ENCODE results near the gene RHEX. TPM values are rescaled to one million over a fixed set of nuclear protein-coding genes. Genes with fewer than 3 reads are reported as not detected.

RHEX gene
- total RNA-seq, 1 donor from 2014 or later = 0.44 TPM

DNA sequence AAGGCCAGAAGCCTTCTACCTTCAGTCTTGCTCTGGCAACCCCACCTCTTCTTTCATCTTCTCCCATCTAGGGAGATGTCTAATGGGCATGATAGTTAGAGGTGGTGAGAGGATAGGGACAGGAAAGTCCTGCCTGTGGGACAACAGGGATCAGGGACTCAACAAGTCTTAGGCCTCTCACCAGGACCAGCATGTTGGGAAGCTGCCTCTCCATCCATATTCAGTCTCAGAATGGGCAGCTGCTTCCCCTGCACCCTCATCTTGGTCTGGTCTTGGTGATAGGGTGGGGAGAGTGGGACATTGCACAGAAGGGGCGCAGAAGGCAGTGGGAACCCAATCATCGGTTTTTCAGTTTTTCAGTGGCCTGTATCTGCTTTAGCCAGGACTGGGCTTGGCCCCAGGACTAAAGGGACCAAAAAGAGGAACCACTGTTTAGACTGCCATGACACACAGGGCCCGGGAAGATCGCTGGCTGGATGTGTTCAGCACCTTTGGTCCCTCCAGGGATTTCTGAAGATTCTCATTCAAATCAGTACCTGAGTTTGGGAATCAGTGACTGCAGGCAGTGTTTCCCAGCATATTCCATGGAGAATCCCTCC, 12.7 kb downstream of the RHEX start:
- DNase-seq = no peak
- Histone ChIP-seq H3K4me3 (no peak overlapping the region), H3K27me3 (ENCODE audit: low read depth) (no peaks in the 10 kb centered on the region), H3K4me1 (peaks cover 24% of the 10 kb centered on the region), H3K27ac (replicated peaks) (no peak overlapping the region), H3K36me3 (no peaks in the 10 kb centered on the region), H3K9me3 (replicated peaks) (no peaks in the 10 kb centered on the region)
- intact Hi-C loops (cut with micrococcal nuclease) = no loop called here
- TF ChIP-seq, protein P1, sequence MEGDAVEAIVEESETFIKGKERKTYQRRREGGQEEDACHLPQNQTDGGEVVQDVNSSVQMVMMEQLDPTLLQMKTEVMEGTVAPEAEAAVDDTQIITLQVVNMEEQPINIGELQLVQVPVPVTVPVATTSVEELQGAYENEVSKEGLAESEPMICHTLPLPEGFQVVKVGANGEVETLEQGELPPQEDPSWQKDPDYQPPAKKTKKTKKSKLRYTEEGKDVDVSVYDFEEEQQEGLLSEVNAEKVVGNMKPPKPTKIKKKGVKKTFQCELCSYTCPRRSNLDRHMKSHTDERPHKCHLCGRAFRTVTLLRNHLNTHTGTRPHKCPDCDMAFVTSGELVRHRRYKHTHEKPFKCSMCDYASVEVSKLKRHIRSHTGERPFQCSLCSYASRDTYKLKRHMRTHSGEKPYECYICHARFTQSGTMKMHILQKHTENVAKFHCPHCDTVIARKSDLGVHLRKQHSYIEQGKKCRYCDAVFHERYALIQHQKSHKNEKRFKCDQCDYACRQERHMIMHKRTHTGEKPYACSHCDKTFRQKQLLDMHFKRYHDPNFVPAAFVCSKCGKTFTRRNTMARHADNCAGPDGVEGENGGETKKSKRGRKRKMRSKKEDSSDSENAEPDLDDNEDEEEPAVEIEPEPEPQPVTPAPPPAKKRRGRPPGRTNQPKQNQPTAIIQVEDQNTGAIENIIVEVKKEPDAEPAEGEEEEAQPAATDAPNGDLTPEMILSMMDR (IDR thresholded peaks at IDR 0.05; ENCODE audit: borderline replicate concordance) = no peak

DNA sequence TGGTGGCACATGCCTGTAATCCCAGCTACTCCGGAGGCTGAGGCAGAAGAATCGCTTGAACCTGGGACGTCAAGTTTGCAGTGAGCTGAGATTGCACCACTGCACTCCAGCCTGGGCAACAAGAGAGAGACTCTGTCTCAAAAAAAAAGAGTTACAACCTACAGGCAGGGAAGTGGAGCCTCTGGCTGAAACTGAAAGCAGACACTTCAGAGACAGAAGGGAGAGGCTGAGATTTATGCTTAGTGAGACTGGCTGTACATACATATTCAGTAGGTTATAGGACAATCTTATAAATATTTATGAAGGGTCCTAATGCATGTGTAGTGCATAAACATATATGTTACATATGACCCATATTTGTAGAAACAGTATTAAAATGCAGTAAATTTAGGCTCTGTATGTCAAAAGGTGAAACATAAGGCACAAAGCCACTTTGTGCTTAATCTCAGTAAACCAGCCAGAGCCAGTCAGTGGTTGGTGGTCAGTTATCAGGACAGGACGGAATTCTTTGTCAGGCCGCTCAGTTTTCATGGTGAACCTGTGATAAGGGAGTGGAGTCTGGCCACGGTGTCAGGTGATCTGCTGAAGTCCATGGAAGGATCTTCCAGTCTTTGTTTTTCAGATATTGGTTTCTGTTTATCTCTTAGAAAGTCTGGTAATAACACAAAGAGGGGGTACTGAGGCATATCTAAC, 13.7 kb downstream of the RHEX start:
- Histone ChIP-seq H3K4me3 (no peak overlapping the region), H3K27ac (replicated peaks) (no peak overlapping the region), H3K27me3 (ENCODE audit: low read depth) (no peaks in the 10 kb centered on the region), H3K9me3 (replicated peaks) (no peaks in the 10 kb centered on the region), H3K4me1 (peaks cover 24% of the 10 kb centered on the region), H3K36me3 (no peaks in the 10 kb centered on the region)
- intact Hi-C loops (cut with micrococcal nuclease) = no loop called here
- TF ChIP-seq, protein P1 (IDR thresholded peaks at IDR 0.05; ENCODE audit: borderline replicate concordance) = no peak
- no peak for DNase-seq

DNA sequence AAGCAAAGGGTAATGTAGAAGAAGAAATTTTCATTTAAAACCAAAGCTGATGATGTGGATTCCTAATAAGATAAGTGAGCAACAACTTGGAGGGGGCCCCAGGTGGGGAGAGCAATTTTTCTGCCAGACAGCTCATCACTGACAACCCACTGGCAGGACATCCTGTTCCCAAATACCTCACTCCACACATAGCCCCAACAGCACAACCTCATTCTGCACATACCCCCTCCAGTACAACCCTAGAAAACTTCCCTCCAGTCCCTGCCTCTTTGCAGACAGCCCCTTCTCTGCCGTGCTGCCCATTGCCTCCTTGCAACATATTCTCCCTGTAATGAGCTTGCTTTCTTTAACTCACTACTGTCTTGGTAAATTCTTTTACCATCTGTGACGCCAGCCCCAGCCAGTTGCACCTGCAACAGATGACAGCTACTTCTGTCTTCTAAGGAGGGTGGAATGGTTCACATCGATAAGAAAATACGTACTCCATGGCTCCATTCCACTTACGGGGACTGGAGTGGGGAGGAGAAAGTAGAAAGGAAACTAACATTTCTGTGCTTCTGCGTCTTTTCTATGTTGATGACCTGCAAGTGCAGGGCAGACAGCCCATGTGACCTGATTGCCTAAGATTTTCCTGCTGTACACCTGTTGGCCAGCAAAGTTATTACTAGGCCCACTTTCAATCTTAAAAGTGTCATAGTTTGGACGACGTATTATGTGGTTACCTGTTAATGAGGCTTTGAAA, 14.7 kb downstream of the RHEX start:
- Histone ChIP-seq H3K9me3 (replicated peaks) (no peaks in the 10 kb centered on the region), H3K36me3 (no peaks in the 10 kb centered on the region), H3K27ac (replicated peaks) (no peak overlapping the region), H3K27me3 (ENCODE audit: low read depth) (no peaks in the 10 kb centered on the region), H3K4me1 (peaks cover 20% of the 10 kb centered on the region), H3K4me3 (no peak overlapping the region)
- intact Hi-C loops (cut with micrococcal nuclease) = no loop called here
- TF ChIP-seq, protein P1 (IDR thresholded peaks at IDR 0.05; ENCODE audit: borderline replicate concordance) = no peak
- no peak for DNase-seq

DNA sequence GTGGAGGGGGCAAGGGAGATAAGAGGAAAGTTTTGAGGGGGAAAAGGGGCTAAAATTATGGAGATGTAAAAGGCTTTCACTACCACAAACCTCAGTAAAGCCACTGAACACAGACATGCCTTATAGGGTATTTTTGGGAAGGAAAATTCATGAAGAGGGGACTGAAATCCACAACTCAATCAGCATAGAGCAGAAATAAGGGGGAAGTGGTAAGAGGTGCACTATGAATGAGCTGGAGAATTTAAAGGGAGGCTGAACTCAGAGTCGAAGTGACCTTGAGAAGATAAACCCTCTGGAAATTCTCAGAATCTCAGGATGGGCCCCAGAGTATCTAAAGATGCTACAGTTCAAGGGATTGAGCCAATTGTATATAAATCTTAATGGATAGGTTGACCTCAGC, 15.3 kb downstream of the RHEX start:
- no peak for DNase-seq
- intact Hi-C loops (cut with micrococcal nuclease) = no loop called here
- TF ChIP-seq, protein P1 (IDR thresholded peaks at IDR 0.05; ENCODE audit: borderline replicate concordance) = no peak
- no peak overlapping the region for H3K27ac ChIP-seq (replicated peaks)
- H3K9me3 ChIP-seq (replicated peaks) = no peaks in the 10 kb centered on the region
- no peak overlapping the region for H3K4me3 ChIP-seq
- H3K36me3 ChIP-seq = no peaks in the 10 kb centered on the region
- no peaks in the 10 kb centered on the region for H3K27me3 ChIP-seq (ENCODE audit: low read depth)
- peaks cover 20% of the 10 kb centered on the region for H3K4me1 ChIP-seq

DNA sequence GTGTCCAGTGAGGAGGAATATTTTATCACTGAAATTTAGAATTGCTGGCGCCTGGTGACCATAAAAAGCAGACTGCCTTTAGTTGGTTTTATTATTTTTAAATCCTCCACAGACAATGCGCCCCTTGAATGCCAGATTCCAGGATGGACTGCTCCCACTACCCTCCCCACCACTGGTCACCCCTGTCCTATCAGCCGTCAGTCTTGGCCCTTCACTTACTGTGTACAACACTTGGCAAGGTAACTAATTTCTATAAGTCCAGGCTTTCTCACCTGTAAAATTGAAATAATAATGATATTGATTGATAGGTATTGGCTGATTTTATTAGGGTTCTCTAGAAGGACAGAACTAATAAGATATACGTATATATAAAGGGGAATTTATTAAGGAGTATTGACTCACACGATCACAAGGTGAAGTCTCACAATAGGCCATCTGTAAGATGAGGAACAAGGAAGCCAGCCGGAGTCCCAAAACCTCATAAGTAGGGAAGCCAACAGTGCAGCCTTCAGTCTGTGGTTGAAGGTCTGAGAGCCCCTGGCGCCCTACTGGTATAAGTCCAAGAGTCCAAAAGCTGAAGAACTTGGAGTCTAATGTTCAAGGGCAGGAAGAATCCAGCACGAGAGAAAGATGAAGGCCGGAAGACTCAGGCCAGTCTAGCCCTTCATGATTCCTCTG, 17.8 kb downstream of the RHEX start:
- no peaks in the 10 kb centered on the region for H3K36me3 ChIP-seq
- DNase-seq = no peak
- no peaks in the 10 kb centered on the region for H3K27me3 ChIP-seq (ENCODE audit: low read depth)
- no peak overlapping the region for H3K27ac ChIP-seq (replicated peaks)
- TF ChIP-seq, protein P1 (IDR thresholded peaks at IDR 0.05; ENCODE audit: borderline replicate concordance) = no peak
- intact Hi-C loops (cut with micrococcal nuclease) = no loop called here
- H3K4me3 ChIP-seq = no peak overlapping the region
- peaks cover 20% of the 10 kb centered on the region for H3K4me1 ChIP-seq
- no peaks in the 10 kb centered on the region for H3K9me3 ChIP-seq (replicated peaks)
